ENCODE results near the gene LRRTM4.

The LRRTM4 gene

GRCh38 chr2:77521931-77522470, at the start of gene LRRTM4:
Gene LRRTM4, minus strand, starts transcription at chr2:77522376.
- no peak within 1 kb of the TSS for H3K4me3 ChIP-seq (ENCODE audit: low read length)
- no peak for TF ChIP-seq ZNF274 (IDR thresholded peaks at IDR 0.05; ENCODE audit: low read depth, low read length)

GRCh38 chr2:77571545-77571944, 49.4 kb upstream of the LRRTM4 start:
- H3K4me3 ChIP-seq (ENCODE audit: low read length) = no peak overlapping the region
- TF ChIP-seq ZNF274 (IDR thresholded peaks at IDR 0.05; ENCODE audit: low read depth, low read length) = no peak

- TF ChIP-seq ZNF274 (IDR thresholded peaks at IDR 0.05; ENCODE audit: low read depth, low read length) = no peak
- no peak overlapping the region for H3K4me3 ChIP-seq (ENCODE audit: low read length)
Observed at GRCh38 chr2:77567723-77568122, 45.5 kb upstream of the LRRTM4 start.

- no peak overlapping the region for H3K4me3 ChIP-seq (ENCODE audit: low read length)
- TF ChIP-seq ZNF274 (IDR thresholded peaks at IDR 0.05; ENCODE audit: low read depth, low read length) = no peak
Observed at GRCh38 chr2:77566582-77566981, 44.4 kb upstream of the LRRTM4 start.

GRCh38 chr2:77566131-77566530, 44.0 kb upstream of the LRRTM4 start:
- no peak for TF ChIP-seq ZNF274 (IDR thresholded peaks at IDR 0.05; ENCODE audit: low read depth, low read length)
- H3K4me3 ChIP-seq (ENCODE audit: low read length) = no peak overlapping the region

GRCh38 chr2:77552956-77553355, 30.8 kb upstream of the LRRTM4 start:
- TF ChIP-seq ZNF274 (IDR thresholded peaks at IDR 0.05; ENCODE audit: low read depth, low read length) = no peak

GRCh38 chr2:77538031-77538430, 15.9 kb upstream of the LRRTM4 start:
- TF ChIP-seq ZNF274 (IDR thresholded peaks at IDR 0.05; ENCODE audit: low read depth, low read length) = no peak

More at GRCh38 chr2:77552956-77553355, 30.8 kb upstream of the LRRTM4 start:
- no peak overlapping the region for H3K4me3 ChIP-seq (ENCODE audit: low read length)

GRCh38 chr2:77522888-77523287, 712 bp upstream of the LRRTM4 start:
- no peak overlapping the region for H3K4me3 ChIP-seq (ENCODE audit: low read length)
- no peak for TF ChIP-seq ZNF274 (IDR thresholded peaks at IDR 0.05; ENCODE audit: low read depth, low read length)

More at GRCh38 chr2:77538031-77538430, 15.9 kb upstream of the LRRTM4 start:
- H3K4me3 ChIP-seq (ENCODE audit: low read length) = no peak overlapping the region

GRCh38 chr2:77521548-77521891, 656 bp downstream of the LRRTM4 start:
- no peak for TF ChIP-seq ZNF274 (IDR thresholded peaks at IDR 0.05; ENCODE audit: low read depth, low read length)
- no peak overlapping the region for H3K4me3 ChIP-seq (ENCODE audit: low read length)

- no peak overlapping the region for H3K4me3 ChIP-seq (ENCODE audit: low read length)
- TF ChIP-seq ZNF274 (IDR thresholded peaks at IDR 0.05; ENCODE audit: low read depth, low read length) = no peak
Observed at GRCh38 chr2:77520641-77521547, 1.3 kb downstream of the LRRTM4 start.

- TF ChIP-seq ZNF274 (IDR thresholded peaks at IDR 0.05; ENCODE audit: low read depth, low read length) = no peak
- H3K4me3 ChIP-seq (ENCODE audit: low read length) = no peak overlapping the region
Observed at GRCh38 chr2:77519888-77520506, 2.2 kb downstream of the LRRTM4 start.

- H3K4me3 ChIP-seq (ENCODE audit: low read length) = no peak overlapping the region
- TF ChIP-seq ZNF274 (IDR thresholded peaks at IDR 0.05; ENCODE audit: low read depth, low read length) = no peak
Observed at GRCh38 chr2:77519164-77519887, 2.9 kb downstream of the LRRTM4 start.

- H3K4me3 ChIP-seq (ENCODE audit: low read length) = no peak overlapping the region
- no peak for TF ChIP-seq ZNF274 (IDR thresholded peaks at IDR 0.05; ENCODE audit: low read depth, low read length)
Observed at GRCh38 chr2:77518311-77518710, 3.9 kb downstream of the LRRTM4 start.

- H3K4me3 ChIP-seq (ENCODE audit: low read length) = no peak overlapping the region
- no peak for TF ChIP-seq ZNF274 (IDR thresholded peaks at IDR 0.05; ENCODE audit: low read depth, low read length)
Observed at GRCh38 chr2:77513191-77513590, 9.0 kb downstream of the LRRTM4 start.
